ENCODE data around the gene DNAJC22. TPM values are rescaled to one million over a fixed set of nuclear protein-coding genes. Genes with fewer than 3 reads are reported as not detected.
A peak's percentile ranks its signal among the peaks of the same experiment; 100 is the strongest.
"Not testable (repeated sequence)": the region's sequence is repeated elsewhere in the genome, so short reads cannot be mapped to it uniquely, and the experiment has no call there.

Gene DNAJC22
- polyA plus RNA-seq, 4 donors, result 6.5 to 26.4 (median 17.8) TPM

DNA sequence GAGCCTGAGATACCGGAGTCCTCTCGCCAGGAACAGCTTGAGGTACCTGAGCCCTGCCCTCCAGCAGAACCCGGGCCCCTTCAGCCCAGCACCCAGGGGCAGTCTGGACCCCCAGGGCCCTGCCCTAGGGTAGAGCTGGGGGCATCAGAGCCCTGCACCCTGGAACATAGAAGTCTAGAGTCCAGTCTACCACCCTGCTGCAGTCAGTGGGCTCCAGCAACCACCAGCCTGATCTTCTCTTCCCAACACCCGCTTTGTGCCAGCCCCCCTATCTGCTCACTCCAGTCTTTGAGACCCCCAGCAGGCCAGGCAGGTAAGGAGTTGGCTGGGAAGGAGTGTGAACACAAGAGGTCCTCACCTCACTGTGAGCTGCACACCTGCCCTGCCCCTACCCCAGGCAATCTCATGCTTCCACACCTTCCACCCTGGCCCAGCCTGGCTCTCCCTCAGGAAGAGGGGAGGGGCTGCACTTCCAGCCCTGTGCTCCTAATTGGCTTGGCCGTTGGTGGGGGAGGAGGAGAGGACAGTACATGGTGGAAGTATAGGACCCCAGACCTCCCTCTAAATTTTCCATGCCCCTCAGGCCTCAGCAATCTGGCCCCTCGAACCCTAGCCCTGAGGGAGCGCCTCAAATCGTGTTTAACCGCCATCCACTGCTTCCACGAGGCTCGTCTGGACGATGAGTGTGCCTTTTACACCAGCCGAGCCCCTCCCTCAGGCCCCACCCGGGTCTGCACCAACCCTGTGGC, 15.9 kb upstream of the DNAJC22 start:
- DNase-seq (ENCODE audit: low read depth in 4 of 4, low spot score in 3 of 4), result no peak

DNA sequence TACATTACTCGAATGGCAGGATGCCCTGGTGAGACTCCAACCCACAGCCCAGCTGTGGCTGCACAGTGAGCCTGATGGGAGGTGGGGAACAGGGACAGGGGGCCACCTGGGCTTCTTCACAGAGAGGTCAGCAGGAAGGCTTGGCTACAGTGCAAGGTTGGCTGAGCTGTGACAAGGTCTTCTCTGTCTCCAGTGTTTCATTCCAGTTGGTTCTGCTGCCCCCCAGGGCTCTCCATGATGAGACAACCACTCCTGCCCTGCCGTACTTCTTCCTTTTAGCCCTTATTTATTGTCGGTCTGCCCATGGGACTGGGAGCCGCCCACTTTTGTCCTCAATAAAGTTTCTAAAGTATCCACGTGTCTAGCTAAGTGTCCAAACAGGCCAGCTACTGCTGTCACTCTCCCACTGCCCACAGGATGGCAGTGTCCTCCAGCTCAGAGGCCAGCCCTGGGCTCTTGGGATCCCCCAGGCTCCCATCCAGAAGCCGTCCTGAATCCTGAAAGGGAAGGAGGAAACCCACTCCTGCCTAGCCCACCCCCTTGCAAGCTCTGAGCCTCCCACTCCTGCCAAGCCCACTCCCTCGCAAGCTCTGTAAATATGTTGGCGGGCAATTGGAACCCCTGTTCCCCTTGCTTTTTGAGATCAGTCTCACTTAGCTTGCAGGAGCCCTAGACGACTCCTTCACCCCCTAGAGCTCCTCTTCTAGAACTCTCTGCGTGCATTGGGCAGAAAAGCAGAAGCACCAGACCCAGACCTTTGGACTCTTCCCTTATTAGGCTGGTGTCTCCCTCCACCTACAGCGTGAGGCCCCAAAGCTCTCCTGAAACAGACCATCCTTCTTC, 15.1 kb upstream of the DNAJC22 start:
- peak in 1 of 4 donors; percentile 52 for DNase-seq (ENCODE audit: low read depth in 4 of 4, low spot score in 3 of 4)

DNA sequence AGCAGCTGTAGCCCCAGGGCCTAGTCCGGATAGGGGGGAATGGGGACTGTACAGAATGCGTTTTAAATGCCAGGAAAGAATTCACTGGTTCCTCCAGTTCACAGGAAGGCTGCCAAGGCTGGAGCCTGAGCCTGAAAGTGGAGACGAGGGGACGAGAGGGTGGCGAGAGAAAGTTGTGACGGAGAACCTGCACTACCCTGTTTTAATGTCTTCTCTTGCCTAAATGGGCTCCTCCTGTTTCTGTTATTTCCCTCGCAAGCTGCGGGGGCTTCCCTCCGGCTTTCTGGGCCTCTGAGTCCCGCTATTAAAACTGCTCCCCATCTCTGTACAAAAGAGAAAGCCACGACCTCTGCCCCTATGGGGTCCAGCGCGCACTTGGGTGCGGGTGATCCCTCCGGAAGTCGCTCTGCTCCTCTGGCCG, 14.2 kb upstream of the DNAJC22 start:
- no peak for DNase-seq (ENCODE audit: low read depth in 4 of 4, low spot score in 3 of 4)

DNA sequence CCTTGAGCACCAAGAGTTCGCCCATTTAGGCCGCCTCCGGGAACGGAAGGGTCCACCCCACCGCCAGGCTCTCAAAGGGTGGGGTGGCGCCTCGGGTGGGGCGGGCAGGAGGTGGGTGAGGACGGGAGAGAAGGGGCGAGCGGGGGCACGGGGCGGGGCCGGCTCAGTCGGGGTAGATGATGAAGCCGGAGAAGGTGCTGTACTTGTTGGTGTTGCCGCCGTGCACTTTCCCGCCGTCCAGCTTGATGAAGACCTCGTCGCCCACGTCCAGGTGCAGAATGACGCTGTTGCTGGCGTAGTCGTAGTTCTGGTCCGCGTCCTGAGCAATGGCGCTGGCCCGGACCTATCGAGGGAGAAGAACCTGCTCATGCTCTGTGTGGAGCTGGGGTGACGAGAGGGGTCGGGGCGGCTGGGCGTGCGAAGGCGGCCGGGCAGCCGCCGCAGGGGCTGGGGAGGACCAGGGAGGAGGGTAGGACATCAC, 13.8 kb upstream of the DNAJC22 start:
- no peak for DNase-seq (ENCODE audit: low read depth in 4 of 4, low spot score in 3 of 4)

DNA sequence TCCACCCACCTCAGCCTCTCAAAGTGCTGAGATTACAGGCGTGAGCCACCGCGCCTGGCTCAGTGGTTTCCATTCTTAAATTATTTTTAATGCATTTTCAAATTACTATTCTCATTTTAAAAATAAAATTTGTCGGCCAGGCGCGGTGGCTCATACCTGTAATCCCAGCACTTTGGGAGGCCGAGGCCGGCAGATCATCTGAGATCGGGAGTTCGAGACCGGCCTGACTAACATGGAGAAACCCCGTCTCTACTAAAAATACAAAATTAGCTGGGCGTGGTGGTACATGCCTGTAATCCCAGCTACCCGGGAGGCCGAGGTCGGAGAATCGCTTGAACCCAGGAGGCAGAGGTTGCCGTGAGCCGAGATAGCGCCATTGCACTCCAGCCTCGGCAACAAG, 12.9 kb upstream of the DNAJC22 start:
- DNase-seq (ENCODE audit: low read depth in 4 of 4, low spot score in 3 of 4), result not testable (repeated sequence)

DNA sequence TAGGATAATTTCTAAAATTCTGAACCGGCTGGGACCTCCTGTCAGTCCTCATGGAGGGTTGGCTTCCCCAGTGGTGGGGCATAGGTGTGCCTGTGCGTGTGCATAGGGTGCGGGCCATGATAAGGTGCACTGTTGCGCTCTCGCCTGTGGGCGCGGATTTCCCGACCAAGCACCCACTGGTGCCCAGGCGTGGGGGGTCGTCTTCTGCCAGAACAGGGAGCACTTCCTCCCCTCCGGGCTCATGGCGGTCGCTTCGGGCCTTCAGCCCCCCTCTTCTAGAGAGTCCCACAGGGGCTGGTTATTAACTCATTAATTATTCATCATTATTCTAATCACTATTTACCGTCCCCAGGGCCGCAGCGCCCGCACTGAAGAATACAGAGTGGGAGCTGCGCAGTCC, 12.5 kb upstream of the DNAJC22 start:
- DNase-seq (ENCODE audit: low read depth in 4 of 4, low spot score in 3 of 4), result no peak

DNA sequence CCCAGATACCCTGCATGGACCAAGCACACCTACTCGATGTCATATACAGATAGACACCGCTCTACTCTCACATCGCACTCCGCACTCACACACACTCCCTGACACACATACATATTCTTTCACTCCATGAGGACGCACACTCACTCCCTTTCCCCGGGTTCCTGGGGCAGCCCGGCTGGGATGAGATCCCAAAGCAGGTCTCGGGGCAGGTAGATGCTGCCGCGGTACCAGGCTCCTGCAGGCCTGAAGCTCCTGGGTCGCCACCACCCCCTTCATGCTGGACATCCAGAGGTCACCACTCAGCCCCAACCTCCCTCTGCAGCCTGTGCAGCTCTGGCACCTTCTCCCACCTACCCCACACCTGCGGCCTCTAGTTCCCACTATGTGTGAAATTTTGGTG, 12.0 kb upstream of the DNAJC22 start:
- no peak for DNase-seq (ENCODE audit: low read depth in 4 of 4, low spot score in 3 of 4)

DNA sequence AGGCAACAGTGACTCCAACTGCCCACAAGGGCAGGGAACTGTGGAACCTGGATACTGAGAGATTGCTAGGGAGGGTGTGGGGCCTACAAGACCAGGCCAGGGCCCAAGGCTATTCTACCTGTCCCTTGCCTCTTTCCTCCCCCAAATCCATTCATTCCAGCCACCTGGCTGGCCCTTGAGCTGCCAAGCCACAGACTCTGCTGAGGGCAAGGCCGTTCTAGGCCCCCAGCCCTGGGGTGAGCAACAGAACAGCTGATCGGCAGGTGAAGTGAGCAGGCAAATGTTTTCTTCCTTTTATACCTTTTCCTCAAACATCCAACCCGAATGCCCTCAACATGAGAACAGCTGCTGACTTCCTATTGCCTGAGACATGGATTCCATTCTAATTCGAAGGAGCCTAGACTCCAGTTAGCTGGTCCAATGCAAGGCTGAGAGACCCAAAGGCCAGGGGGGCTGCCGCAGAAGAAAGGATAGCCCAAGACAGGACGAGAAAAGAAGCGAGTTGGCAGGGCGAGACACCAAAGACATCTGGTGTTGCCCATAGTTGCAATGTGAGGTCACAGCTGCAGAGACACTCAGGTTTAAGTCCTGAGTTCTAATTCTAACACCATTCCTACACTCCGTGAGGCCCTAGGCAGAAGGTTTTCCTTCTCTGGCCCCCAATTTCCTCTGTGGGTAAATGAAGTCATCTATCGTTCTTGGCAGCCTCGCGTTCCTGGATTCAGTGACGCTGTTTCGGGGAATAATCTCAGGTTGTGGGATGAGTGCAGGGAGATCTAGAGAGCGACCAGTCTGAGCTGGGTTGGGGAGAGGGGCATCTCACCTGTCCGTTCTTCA, 11.4 kb upstream of the DNAJC22 start:
- no peak for DNase-seq (ENCODE audit: low read depth in 4 of 4, low spot score in 3 of 4)

DNA sequence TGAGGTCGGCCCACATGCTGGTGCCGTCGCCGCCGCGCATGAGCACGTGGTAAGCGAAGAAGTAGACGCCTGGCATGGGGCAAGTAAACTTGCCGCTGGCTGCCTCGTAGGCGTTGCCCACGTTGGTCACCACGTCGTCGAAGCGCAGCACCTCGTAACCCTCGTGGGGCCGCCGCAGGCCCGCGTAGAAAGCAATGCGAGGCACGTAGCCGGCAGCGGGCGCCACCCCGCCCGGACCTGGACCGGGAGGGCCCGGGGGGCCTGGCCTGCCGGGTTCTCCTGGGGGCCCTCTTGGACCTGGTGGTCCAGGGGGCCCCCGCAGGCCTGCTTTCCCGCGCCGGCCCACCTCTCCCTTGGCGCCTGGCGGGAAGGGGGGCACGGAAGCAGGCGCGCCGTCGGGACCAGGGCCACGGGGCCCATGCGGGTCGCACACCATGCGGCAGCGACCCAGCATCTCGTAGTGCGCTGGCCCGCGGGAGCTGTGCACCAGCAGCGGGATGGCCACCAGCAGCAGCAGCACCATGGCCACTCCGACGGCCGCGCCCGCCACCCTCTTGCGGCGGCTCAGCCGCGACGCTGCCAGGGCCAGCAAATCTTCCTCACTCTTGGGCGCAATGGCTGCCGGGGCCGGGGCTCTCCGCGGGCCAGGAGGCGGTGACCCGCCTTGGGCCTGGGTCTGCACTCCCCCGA, 10.6 kb upstream of the DNAJC22 start:
- no peak for DNase-seq (ENCODE audit: low read depth in 4 of 4, low spot score in 3 of 4)

DNA sequence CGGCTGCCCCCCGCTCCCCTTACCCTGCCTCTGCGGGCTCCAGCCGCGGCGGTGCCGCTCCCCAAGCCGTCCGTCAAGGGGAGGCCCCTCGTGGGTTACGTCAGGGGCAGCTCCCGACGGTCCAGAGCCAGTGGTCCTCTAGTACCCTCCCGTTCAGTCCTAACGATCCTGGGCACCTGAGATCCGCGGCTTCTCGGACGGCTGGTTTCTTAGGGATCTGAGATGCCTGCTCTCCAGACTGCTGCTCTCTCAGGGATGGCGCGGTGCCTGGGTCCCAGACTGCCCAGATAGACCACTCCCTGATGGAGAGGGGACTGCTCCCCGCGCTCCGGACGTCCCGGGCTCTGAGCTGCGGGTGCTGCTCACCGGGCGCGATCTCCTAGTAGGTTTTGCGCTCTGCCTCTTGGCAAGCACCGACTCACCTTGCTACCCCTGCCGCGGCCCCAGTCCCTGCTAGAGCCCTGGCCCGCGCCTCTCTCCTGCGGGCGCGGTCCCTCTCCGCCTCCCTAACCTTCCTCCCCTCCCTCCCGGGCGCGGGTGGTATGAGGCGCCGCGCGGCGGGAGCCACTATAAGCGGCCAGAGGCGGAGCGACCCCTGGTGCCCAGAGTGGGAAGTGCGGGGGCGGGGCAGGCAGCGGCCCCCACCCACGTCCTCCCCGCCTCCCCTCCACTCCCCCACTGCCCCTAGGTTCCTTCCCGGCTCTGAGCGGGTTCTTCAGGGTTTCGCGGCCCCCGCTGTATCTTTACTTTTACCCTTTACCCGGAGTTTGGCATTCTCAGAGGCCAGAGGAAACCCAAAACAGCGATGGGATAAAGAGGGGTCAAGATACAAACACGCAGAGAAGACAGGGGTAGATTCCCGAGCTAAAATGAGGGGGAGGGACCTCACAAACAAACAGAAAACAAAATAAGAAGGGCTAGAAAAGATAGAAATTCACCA, 9.8 kb upstream of the DNAJC22 start, which contains the start of gene C1QL4:
C1QL4 (minus strand) TSS at position 544 of the 940 bp plus-strand sequence. CDS start 711 bp downstream, outside the sequence.
- DNase-seq (ENCODE audit: low read depth in 4 of 4, low spot score in 3 of 4), result peak in 1 of 4 donors; percentile 51

DNA sequence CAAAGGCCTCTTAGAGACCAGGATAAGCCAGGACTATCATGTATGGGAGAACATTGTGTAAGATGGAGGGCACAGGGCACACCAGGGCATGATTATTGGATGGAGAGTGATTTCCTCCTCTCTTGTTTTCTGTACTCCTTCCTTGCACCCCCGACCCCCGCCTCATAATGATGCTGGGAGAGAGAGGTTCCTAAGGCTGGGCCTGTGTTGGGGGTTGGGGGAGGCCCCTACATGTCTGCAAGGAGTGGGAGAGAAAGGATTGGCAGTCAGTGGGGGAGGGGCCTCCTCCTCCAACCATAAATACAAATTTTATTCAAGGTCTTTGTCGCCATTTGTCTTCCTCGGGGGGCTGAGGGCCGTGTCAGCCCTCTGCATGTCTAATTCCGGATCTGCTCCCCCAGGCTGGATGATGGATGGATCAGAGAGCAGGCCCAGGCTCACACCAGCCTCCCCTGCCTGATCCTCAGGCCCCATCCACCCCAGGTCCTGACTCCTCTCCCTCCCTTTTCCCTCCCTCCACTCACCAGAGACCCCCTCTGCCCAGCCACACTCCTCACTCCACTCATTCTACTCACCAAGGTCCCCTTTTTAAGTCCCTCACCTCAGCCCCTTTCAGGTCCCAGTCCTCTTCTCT, 7.7 kb upstream of the DNAJC22 start:
- no peak for DNase-seq (ENCODE audit: low read depth in 4 of 4, low spot score in 3 of 4)

DNA sequence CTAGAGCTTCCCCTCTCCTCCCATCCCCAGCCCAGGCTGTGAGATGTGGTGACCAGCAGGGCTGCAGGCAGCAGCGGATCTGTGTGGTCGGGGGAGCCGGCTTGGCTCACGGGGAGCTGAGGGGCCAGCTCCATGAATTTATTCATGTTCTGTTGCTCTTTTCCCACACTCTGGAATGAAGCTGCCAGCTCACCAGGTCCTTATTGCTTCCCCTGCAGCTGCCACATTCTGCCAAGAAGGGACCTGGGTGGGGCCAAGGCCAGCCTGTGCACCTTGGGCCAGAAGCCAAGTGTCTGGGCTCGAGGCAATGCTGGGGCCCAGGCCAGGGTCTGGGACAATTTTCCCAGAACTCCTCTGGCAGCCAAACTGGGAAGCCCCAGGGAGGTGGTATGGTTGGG, 7.2 kb upstream of the DNAJC22 start:
- DNase-seq (ENCODE audit: low read depth in 4 of 4, low spot score in 3 of 4), result no peak

DNA sequence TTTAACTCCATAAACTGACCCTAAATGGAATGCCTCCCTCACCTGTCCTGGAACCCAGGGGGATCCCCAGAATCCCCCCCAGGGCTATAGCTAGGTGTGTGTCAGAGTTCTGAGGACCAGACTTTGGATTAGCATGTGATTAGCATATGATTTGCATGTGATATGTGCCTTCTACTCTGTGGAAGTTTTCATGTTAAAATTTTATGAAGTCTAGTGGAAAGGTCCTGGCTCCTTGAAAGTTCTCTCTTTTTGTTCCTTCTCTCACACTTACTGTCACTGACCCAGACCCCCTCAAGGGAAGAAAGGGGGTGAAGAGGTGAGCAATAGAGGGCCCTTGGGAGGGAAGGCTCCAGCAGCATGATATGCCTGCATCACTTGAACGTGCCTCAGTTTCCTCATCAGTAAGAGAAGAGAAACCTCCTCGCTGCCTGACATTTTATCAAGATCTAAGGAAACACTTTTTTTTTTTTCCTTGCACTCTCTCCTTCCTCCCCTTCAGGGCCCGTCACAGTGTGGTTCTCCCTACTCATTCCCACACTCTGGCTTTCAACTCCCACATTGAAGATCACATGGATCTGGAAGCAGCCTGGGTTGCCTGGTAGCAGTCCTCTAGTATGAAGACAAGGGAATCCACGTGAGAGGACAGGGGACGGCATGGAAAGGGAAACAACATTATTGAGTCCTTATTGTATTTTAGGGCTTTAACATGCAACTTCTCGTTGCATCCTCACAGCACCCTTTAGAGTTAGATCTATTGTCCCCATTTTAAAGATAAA, 6.4 kb upstream of the DNAJC22 start:
- no peak for DNase-seq (ENCODE audit: low read depth in 4 of 4, low spot score in 3 of 4)

DNA sequence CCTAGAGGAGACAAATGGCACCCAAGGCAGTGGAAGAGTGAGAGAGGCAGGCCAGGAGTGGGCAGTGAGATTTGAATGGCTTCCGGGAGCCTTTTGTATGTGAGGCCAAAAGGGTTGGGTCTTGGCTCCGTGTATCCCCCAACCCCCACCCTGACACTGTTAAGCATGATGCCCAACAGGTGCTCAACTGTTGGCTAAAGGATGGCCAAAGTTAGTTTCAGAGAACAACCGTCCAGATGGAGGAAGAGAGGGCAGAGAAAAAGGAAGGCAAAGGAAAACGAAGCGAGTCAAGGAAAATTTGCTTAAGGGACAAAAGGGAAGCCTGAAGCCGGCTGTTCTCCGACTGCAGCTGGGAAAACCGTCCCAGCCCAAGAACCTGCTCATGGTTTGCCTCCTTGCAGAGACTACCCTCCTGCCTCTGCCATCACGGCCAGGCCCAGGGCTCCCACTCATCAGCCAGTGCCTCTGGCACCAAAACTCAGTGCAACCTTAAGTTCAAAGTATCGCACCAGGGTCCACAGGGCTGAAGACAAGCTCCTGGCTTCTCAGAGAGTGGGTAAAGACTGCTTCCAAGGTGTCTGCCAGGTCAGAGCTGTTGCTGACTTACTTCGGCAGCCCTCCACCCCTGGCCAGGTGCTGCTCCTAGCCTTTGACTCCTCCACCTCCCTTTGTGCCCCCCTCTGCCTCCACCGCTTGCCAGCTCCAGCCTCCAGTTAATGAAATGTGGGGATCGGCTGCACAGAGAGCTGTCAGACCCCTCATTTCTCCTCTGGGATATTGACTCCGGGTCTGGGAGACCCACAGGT, 5.5 kb upstream of the DNAJC22 start:
- no peak for DNase-seq (ENCODE audit: low read depth in 4 of 4, low spot score in 3 of 4)

DNA sequence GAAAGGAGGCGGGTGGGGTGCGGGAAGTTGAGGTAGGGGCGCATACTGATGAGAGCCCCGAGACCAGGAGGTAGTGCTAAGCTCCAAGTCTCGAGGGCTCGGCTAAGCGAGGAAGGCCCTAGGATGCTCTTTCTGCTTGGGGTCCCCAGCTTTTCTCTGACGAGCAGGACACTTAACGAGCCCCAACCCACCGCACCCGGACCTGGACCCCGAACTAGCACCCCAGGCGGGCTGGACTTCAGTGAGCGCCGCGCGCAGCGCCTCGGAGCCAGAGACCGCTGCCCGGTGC, 5.0 kb upstream of the DNAJC22 start:
- no peak for DNase-seq (ENCODE audit: low read depth in 4 of 4, low spot score in 3 of 4)

DNA sequence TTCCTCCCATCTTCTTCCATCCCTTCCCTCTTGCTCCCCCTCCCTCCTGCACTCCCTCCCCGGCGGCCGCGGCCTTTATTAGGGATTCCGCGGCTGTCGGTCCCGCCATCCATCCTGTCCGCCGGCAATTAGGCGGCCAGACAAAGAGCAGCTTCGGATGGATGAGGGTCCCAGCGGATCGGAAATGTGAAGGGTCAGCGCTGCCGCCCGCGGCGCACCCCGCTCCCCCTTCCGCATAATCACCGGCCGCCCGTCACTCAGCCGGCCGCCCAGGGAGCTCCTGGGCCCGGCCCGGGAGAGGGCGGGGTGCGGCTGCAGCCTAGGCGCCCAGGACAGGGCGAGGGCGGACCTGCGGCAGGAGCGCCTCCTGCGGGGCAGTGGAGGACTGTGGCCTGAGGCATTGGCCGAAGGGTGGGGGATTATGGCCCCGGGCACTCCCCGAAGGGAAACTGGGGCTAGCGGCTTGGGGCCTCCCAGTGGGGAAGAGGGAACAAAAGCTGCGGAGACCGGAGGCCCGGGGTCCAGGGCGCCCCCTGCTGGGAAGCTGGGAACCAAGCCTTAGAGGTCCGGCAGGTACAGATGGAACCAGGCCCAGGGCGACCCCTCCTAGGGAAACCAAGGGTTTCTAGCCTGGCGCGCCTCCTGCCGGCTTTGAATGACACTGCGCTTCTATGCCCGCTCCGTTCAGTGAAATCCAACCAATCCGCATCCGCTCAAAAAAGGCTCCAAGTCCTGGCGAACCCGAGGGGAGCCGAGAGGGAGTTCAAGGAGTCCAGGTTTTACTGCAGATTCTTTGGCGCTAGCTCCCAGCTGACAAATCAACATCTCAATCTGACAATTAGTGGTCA, 4.4 kb upstream of the DNAJC22 start:
- DNase-seq (ENCODE audit: low read depth in 4 of 4, low spot score in 3 of 4), result peak in 3 of 4 donors; percentile 70 to 85 (median 73)
